ENCODE measurements around the gene ATXN7L1.

The ATXN7L1 gene

DNA sequence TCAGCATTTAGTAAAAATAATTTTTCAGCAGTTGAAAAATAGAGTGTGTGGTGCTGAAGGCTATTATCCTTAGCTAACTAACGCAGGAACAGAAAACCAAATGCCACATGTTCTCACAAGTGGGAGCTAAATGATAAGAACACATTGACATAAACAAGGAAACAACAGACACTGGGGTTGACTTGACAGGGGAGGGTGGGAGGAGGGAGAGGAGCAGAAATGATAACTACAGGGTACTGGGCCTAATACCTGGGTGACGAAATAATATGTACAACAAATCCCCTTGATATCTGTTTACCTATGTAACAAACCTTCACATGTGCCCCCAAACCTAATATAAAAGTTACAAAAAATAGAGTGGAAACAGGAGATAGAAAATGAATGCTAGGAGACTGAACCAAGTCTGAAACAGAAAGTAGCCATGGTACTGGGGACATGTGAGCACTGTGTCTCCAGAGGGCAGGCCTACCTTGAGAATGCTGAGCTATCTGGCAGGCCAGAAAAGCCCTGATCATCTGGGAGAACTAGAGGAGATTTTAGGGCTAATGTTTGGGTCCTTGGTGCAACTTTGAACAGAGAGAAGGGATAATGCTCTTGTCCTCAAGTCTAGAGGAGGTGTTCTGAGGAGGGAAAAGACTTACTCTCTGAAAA lies 290.4 kb downstream of the ATXN7L1 start:
- no peaks in the 10 kb centered on the region for H3K27me3 ChIP-seq (ENCODE audit: insufficient read depth, low read length)
- H3K36me3 ChIP-seq (ENCODE audit: insufficient read depth, low read depth, low read length) = no peaks in the 10 kb centered on the region
- no peak overlapping the region for H3K9ac ChIP-seq (ENCODE audit: low read depth, low read length)
- no peak overlapping the region for H3K4me3 ChIP-seq (ENCODE audit: low read length)
- H3K9me3 ChIP-seq (ENCODE audit: insufficient read depth, low read depth, low read length) = no peaks in the 10 kb centered on the region
- H3K27ac ChIP-seq (ENCODE audit: low read length) = no peak overlapping the region
- H3K4me1 ChIP-seq (ENCODE audit: insufficient read depth, low read length) = peaks cover 3% of the 10 kb centered on the region; the same call in 1 of the 2 replicates

DNA sequence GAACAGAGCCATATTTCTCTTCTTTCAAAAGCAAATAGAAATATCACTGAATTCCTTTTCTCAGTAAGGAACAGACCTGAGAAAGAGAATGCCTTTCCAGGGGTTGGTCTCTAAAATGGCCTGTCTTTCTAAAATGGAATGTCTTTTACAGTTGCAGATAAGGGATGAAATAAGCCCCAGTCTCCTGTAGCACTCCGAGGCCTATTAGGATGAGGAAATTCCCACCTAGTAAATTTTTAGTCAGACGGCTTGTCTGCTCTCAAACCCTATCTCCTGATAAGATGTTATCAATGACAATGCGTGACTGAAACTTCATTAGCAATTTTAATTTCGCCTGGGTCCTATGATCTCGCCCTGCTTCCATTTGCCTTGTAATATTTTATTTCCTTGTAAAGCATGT lies 292.2 kb downstream of the ATXN7L1 start:
- peaks cover 3% of the 10 kb centered on the region; the same call in 1 of the 2 replicates for H3K4me1 ChIP-seq (ENCODE audit: insufficient read depth, low read length)
- H3K36me3 ChIP-seq (ENCODE audit: insufficient read depth, low read depth, low read length) = no peaks in the 10 kb centered on the region
- no peak overlapping the region for H3K4me3 ChIP-seq (ENCODE audit: low read length)
- no peaks in the 10 kb centered on the region for H3K9me3 ChIP-seq (ENCODE audit: insufficient read depth, low read depth, low read length)
- H3K9ac ChIP-seq (ENCODE audit: low read depth, low read length) = no peak overlapping the region
- no peak overlapping the region for H3K27ac ChIP-seq (ENCODE audit: low read length)
- H3K27me3 ChIP-seq (ENCODE audit: insufficient read depth, low read length) = no peaks in the 10 kb centered on the region

DNA sequence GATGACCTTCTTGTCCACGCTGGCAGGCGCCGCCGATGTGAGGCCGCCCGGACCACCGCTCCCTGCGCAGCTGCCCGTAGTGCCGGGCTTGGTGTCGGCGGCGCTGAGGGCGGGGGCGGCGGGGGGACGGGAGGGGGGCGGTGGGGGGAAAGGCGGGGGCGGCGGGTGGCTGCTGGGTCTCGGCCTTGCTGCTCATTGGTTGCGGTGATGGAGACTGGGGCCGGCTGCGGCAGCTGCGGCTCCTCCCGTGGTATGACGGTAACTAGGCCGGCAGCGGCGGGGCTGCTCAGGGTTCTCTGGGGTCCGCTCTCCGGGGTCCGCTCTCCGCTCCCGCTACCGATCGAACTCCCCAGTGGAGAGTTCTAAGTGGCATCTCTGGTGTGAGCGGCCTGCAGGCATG lies 293.3 kb downstream of the ATXN7L1 start:
- H3K4me1 ChIP-seq (ENCODE audit: insufficient read depth, low read length) = peaks cover 3% of the 10 kb centered on the region; the same call in 1 of the 2 replicates
- no peaks in the 10 kb centered on the region for H3K36me3 ChIP-seq (ENCODE audit: insufficient read depth, low read depth, low read length)
- no peak overlapping the region for H3K4me3 ChIP-seq (ENCODE audit: low read length)
- no peak overlapping the region for H3K9ac ChIP-seq (ENCODE audit: low read depth, low read length)
- no peaks in the 10 kb centered on the region for H3K27me3 ChIP-seq (ENCODE audit: insufficient read depth, low read length)
- H3K27ac ChIP-seq (ENCODE audit: low read length) = no peak overlapping the region
- H3K9me3 ChIP-seq (ENCODE audit: insufficient read depth, low read depth, low read length) = no peaks in the 10 kb centered on the region

DNA sequence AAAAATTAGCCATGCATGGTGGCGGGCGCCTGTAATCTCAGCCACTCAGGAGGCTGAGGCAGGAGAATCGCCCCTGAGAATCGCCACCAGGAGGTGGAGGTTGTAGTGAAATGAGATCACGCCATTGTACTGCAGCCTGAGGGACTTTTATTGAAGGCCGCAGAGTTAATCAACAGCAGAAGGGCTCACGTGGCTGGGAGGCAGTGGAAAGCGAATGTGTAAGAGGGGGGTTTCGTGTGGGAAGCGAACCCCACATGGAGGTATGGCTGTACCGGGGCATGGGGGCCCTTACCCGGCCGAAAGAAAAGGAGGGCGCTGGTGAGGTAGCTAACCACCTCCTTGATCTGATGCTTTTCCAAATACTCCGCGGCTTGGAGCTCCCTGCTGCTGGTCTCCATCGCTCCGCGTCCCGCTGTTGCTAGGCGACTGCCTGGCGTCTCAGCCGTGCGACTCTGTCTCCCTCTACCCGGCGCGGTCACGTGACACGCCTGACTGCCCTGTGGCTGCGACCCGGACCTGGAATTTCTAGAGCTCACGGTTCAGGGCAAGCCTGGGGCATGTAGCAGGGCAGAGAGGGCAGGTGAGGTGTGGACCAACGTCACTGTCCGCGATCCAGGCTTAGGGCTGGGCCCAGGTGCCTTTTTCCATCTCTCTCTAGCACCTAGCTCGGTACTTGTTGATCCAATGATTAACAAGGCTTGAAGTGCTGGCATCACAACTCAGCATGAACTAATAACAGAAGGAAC lies 295.2 kb downstream of the ATXN7L1 start, which contains the start of gene EFCAB10:
EFCAB10 (minus strand) TSS at position 428 of the 746 bp plus-strand sequence; CDS start at position 398, 30 bp downstream.
- H3K27ac ChIP-seq (ENCODE audit: low read length) = peak within 1 kb of the TSS; percentile 67
- no peaks in the 10 kb centered on the region for H3K36me3 ChIP-seq (ENCODE audit: insufficient read depth, low read depth, low read length)
- peak within 1 kb of the TSS; percentile 84; the same call in 1 of the 2 replicates for H3K9ac ChIP-seq (ENCODE audit: low read depth, low read length)
- H3K4me1 ChIP-seq (ENCODE audit: insufficient read depth, low read length) = peaks cover 3% of the 10 kb centered on the region; the same call in 1 of the 2 replicates
- H3K9me3 ChIP-seq (ENCODE audit: insufficient read depth, low read depth, low read length) = no peaks in the 10 kb centered on the region
- H3K4me3 ChIP-seq (ENCODE audit: low read length) = peak within 1 kb of the TSS; percentile 76
- no peaks in the 10 kb centered on the region for H3K27me3 ChIP-seq (ENCODE audit: insufficient read depth, low read length)

DNA sequence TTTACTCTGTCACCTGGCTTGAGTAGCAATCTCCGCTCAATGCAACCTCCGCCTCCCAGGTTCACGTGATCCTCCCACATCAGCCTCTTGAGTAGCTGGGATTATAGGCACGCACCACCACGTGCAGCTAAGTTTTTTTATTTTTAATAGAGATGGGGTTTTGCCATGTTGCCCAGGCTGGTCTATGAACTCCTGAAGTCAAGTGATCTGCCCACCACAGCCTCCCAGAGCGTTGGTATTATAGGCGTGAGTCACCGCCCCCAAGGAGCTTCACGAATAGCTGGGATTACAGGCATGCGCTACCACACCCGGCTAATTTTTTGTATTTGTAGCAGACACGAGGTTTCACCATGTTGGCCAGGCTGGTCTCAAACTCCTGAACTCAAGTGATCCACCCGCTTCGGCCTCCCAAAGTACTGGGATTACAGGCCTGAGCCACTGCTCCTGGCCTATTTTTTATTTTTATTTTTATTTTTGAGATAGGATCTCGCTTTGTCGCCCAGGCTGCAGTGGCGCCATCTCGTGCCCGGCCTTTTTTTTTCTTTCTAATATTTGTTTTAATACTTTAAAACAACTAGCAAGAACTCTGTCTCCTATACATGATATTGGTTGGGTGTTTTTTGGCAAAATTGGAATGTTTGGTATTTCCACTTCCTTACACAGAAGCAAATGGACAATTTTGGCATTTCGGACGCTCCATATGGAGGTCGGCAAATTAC lies 296.2 kb downstream of the ATXN7L1 start:
- Histone ChIP-seq H3K27me3 (ENCODE audit: insufficient read depth, low read length) (no peaks in the 10 kb centered on the region), H3K9me3 (ENCODE audit: insufficient read depth, low read depth, low read length) (no peaks in the 10 kb centered on the region), H3K27ac (ENCODE audit: low read length) (no peak overlapping the region), H3K4me1 (ENCODE audit: insufficient read depth, low read length) (peaks cover 3% of the 10 kb centered on the region; the same call in 1 of the 2 replicates), H3K36me3 (ENCODE audit: insufficient read depth, low read depth, low read length) (no peaks in the 10 kb centered on the region), H3K9ac (ENCODE audit: low read depth, low read length) (no peak overlapping the region), H3K4me3 (ENCODE audit: low read length) (no peak overlapping the region)

DNA sequence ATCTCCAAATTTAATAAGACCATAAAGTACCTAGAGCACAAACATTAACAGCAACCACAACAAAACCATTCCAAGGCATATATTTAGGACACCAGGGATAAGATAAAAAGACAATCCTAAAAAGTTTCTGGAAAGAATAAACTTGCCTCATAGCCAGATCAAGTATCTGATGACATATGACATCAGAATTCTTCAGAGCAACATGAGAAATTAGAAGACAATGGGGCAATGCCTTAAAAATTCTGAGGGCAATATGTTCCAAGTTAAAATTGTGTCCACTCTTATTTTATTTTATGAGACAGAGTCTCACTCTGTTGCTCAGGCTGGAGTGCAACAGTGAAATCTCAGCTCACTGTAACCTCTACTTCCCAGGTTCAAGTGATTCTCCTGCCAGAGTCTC lies 297.9 kb downstream of the ATXN7L1 start:
- no peak overlapping the region for H3K27ac ChIP-seq (ENCODE audit: low read length)
- H3K4me3 ChIP-seq (ENCODE audit: low read length) = no peak overlapping the region
- no peaks in the 10 kb centered on the region for H3K9me3 ChIP-seq (ENCODE audit: insufficient read depth, low read depth, low read length)

DNA sequence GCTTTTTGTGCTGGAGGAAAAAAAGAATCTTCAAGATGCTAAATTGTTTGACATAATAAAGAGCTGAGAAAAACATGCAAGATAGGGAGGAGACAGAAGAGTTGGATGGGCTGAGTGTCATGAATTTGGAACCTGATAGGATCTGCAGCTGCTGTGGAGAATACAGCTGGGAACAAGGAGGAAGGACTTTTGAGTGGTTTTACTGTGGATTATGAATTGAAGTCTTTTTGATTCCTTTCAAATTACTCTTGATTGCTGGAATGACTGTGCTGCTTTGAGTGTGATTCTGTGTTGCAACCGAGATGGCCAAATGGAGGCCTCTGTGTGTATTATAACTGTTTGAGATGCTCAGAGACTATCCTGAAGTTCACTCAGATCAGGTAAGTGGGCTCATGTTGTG lies 299.1 kb downstream of the ATXN7L1 start:
- Histone ChIP-seq H3K4me1 (ENCODE audit: insufficient read depth, low read length) (peaks cover 3% of the 10 kb centered on the region; the same call in 1 of the 2 replicates), H3K27ac (ENCODE audit: low read length) (no peak overlapping the region), H3K9me3 (ENCODE audit: insufficient read depth, low read depth, low read length) (no peaks in the 10 kb centered on the region), H3K36me3 (ENCODE audit: insufficient read depth, low read depth, low read length) (no peaks in the 10 kb centered on the region), H3K4me3 (ENCODE audit: low read length) (no peak overlapping the region), H3K9ac (ENCODE audit: low read depth, low read length) (no peak overlapping the region), H3K27me3 (ENCODE audit: insufficient read depth, low read length) (no peaks in the 10 kb centered on the region)

More for the DNA sequence above, 297.9 kb downstream of the ATXN7L1 start:
- Histone ChIP-seq H3K36me3 (ENCODE audit: insufficient read depth, low read depth, low read length) (no peaks in the 10 kb centered on the region), H3K4me1 (ENCODE audit: insufficient read depth, low read length) (peaks cover 3% of the 10 kb centered on the region; the same call in 1 of the 2 replicates), H3K9ac (ENCODE audit: low read depth, low read length) (no peak overlapping the region), H3K27me3 (ENCODE audit: insufficient read depth, low read length) (no peaks in the 10 kb centered on the region)

DNA sequence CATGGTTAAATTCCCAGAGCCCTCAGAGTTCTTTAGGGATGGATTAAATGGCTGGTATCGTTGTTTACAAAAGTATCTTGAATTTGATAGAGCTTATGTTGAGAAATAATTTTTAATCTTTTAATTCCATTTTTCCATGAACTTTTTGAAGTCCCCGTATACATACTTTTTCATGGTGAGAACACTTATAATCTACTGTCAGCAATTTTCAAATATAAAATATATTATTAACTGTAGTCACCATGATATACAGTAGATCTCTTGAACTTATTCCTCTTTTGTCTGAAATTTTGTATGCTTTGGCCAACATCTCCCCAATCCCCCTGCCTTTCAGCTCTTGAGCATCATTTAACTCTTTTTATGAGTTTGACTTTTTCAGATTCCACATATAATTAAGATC lies 304.5 kb downstream of the ATXN7L1 start:
- no peak overlapping the region for H3K27ac ChIP-seq (ENCODE audit: low read length)
- no peak overlapping the region for H3K9ac ChIP-seq (ENCODE audit: low read depth, low read length)
- H3K27me3 ChIP-seq (ENCODE audit: insufficient read depth, low read length) = no peaks in the 10 kb centered on the region
- no peaks in the 10 kb centered on the region for H3K9me3 ChIP-seq (ENCODE audit: insufficient read depth, low read depth, low read length)
- H3K4me3 ChIP-seq (ENCODE audit: low read length) = no peak overlapping the region
- H3K4me1 ChIP-seq (ENCODE audit: insufficient read depth, low read length) = no peaks in the 10 kb centered on the region
- peaks cover 28% of the 10 kb centered on the region for H3K36me3 ChIP-seq (ENCODE audit: insufficient read depth, low read depth, low read length)

DNA sequence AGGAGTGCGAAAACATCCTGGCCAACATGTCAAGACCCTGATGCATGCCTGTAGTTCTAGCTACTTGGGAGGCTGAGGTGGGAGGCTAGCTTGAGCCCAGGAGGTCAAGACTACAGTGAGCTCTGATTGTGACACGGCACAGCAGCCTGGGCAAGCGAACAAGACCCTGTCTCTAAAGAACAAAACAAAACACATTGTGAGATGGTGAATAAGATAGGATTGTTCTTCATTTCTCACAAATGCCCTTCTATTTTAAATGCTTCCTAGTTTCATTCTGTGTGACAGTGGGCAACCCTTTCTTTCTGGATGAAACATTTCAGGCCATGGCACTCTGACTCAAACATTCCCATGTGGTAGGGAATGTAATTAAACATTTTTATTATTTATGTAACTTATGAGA lies 308.6 kb downstream of the ATXN7L1 start:
- Histone ChIP-seq H3K4me3 (ENCODE audit: low read length) (no peak overlapping the region), H3K36me3 (ENCODE audit: insufficient read depth, low read depth, low read length) (peaks cover 63% of the 10 kb centered on the region), H3K9ac (ENCODE audit: low read depth, low read length) (no peak overlapping the region), H3K27ac (ENCODE audit: low read length) (no peak overlapping the region), H3K27me3 (ENCODE audit: insufficient read depth, low read length) (no peaks in the 10 kb centered on the region), H3K9me3 (ENCODE audit: insufficient read depth, low read depth, low read length) (no peaks in the 10 kb centered on the region), H3K4me1 (ENCODE audit: insufficient read depth, low read length) (no peaks in the 10 kb centered on the region)

DNA sequence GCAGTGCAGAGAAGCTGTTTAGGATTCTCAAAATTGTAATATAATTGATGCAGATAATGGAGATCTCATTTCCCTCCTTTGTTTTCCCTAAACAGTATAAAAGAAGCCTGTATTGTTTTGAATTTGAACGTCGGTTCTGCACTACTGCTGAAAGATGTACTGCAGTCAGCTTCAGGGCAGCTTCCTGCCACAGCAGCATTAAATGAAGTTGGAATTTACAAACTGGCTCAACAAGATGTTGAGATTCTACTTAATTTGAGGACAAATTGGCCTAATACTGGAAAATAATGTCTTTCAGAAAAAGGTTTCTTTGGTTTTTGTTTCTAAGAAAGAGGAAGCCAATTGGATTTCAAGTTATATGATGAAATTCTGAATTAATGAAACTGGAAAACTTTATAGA lies 309.4 kb downstream of the ATXN7L1 start:
- H3K4me1 ChIP-seq (ENCODE audit: insufficient read depth, low read length) = no peaks in the 10 kb centered on the region
- peaks cover 69% of the 10 kb centered on the region for H3K36me3 ChIP-seq (ENCODE audit: insufficient read depth, low read depth, low read length)
- H3K9ac ChIP-seq (ENCODE audit: low read depth, low read length) = no peak overlapping the region
- H3K9me3 ChIP-seq (ENCODE audit: insufficient read depth, low read depth, low read length) = no peaks in the 10 kb centered on the region
- no peak overlapping the region for H3K4me3 ChIP-seq (ENCODE audit: low read length)
- no peaks in the 10 kb centered on the region for H3K27me3 ChIP-seq (ENCODE audit: insufficient read depth, low read length)
- H3K27ac ChIP-seq (ENCODE audit: low read length) = no peak overlapping the region

DNA sequence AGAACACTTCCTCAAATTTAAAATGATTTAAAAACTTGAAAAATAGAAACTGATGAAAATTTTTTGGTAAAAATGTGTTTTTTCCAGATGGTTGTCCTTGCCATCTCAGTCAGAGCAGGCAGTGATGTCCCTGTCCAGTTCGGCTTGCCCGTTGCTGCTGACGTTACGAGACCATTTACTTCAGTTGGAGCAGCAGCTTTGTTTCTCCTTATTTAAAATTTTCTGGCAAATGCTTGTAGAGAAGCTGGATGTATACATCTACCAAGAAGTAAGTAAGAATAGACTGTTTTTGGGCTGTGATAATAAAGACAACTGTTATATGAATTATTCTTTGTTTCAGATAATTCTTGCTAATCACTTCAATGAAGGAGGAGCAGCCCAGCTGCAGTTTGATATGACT lies 311.2 kb downstream of the ATXN7L1 start:
- Histone ChIP-seq H3K27me3 (ENCODE audit: insufficient read depth, low read length) (no peaks in the 10 kb centered on the region), H3K9ac (ENCODE audit: low read depth, low read length) (no peak overlapping the region), H3K9me3 (ENCODE audit: insufficient read depth, low read depth, low read length) (no peaks in the 10 kb centered on the region), H3K27ac (ENCODE audit: low read length) (no peak overlapping the region), H3K4me3 (ENCODE audit: low read length) (no peak overlapping the region), H3K36me3 (ENCODE audit: insufficient read depth, low read depth, low read length) (peaks cover 76% of the 10 kb centered on the region), H3K4me1 (ENCODE audit: insufficient read depth, low read length) (no peaks in the 10 kb centered on the region)
